Esophagus mucosa (tissue), 1 donor: ENCODE data around the gene KRTAP10-3. TPM values are rescaled to one million over a fixed set of nuclear protein-coding genes. Genes with fewer than 3 reads are reported as not detected.
A peak's percentile ranks its signal among the peaks of the same experiment; 100 is the strongest.
"Not testable (repeated sequence)": the region's sequence is repeated elsewhere in the genome, so short reads cannot be mapped to it uniquely, and the experiment has no call there.

Experiments
- ATAC-seq: fragments of 200-7000 bp; cut with Tn5 transposase; one replicate; pipeline ENCODE4 v1.9.1; 2020
- total RNA-seq: library from RNA; stranded (reverse); gene quantifications from one replicate; pipeline ENCODE4 v1.2.4, GENCODE V29; 2023
- donor health status: DM: yes; HTN: yes; CAD: no.

The KRTAP10-3 gene, protein sequence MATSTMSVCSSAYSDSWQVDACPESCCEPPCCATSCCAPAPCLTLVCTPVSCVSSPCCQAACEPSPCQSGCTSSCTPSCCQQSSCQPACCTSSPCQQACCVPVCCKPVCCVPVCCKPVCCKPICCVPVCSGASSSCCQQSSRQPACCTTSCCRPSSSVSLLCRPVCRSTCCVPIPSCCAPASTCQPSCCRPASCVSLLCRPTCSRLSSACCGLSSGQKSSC
- total RNA-seq: not detected

DNA sequence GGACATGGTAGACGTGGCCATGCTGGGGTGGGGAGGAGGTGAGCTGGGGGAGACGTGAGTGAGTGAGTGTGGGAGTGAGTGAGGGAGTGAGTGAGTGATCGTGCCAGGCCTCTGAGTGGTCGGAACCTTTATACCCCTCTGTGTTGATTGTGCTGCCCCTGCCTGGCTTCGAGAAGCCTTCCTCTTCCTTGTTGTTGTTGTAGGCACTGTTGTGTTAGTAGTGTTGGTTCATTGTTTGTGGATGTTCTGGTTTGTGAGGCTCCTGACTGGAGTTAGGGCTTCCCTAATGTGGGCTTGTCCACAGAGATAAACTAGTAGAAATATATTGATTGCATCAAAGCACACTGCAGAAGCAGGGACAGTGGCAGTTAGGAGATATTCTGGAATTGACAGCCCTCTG is at the start of gene KRTAP10-3:
KRTAP10-3 (minus strand) TSS at position 101 of the 400 bp plus-strand sequence; CDS start at position 21, 80 bp downstream.
- ATAC-seq: no peak

DNA sequence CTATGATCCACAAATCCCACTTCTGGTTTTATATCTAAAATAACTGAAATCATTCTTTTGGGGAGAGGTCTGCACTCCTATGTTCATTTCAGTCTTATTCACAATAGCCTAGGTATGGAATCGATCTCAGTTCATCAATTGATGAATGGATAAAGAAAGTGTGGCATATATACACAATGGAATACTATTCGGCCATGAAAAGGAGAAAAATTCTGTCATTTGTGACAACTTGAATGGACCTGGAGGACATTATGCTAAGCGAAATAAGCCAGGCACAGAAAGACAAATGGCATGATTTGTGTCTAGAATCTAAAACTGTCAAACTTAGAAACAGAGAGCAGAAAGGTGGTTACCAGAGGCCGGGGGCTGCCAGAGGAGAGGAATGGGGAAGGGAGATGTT is 47.9 kb upstream of the KRTAP10-3 start:
- ATAC-seq: no peak

DNA sequence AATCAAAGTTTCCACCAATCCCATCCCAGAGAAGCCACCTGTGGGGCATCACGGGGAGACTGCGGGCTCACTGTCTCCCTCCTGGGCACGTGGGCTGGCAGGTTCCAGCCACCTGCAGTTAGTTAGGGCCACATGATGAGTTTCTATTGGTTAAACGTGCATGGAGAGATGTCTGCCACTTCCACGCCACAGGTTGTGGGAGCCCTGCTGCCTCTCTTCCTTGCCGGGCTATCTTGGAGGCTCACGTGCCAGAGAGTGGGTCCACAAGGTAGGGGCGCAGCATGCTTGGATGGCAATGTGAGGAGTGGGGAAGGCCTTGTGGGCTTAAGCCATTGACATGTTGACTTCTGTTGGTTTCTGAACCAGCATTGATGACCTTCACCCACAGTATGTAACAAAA is 45.3 kb upstream of the KRTAP10-3 start:
- no peak for ATAC-seq

DNA sequence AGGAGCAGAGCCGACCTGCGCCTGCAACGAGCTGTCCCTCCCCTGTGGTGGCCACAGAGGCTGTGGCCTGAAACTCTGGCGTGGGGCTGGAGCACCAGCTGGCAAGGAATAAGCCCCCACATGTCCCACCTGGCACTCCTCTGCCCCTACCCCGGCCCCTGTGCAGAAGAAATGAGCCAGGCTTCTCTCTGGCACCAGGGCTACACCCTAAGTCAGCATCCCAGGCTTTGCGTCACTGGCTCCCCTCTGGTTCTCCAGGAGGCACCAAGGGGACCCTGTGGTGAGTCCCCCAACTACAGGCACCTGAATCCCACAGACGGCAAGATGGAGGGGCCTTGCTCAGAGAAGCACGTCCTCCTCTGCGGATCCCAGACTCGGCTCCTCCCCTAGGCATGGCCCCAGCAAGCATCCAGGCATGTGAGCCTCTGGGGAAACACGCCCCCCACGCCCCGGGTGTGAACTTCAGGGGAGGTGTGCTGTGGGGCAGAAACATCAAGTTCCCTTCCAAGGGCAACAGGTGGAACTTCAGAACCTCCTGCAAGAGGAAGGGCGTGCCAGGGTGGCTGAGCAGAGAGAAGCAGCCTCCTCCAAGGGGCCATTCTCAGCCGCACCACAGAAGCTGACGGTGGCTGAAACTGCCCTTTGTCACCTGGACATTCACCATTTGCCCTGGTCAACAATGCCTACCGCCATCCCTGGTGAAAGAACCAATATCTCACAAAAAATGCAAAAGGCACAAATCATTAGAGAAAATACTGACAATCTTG is 44.7 kb upstream of the KRTAP10-3 start:
- ATAC-seq: no peak

DNA sequence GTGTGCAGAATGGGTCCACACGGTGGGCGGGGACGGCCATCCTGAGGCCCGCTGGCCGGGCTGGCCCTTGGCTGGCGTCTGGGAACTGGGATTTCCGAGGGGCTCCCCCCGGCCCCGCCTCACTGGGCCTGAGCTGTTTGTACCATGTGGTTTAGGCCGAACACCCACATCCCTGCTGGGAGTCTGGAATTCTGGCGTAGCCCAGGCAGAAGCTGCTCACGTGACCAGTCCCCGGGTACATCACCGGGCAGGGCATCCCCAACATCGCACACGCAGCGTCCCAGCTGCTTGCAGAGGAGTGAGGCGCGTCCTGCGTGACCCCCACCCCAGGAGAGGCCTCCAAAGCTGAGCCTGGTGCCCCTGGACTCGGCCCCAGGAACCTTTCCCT is 43.9 kb upstream of the KRTAP10-3 start:
- ATAC-seq: peak; percentile 20

DNA sequence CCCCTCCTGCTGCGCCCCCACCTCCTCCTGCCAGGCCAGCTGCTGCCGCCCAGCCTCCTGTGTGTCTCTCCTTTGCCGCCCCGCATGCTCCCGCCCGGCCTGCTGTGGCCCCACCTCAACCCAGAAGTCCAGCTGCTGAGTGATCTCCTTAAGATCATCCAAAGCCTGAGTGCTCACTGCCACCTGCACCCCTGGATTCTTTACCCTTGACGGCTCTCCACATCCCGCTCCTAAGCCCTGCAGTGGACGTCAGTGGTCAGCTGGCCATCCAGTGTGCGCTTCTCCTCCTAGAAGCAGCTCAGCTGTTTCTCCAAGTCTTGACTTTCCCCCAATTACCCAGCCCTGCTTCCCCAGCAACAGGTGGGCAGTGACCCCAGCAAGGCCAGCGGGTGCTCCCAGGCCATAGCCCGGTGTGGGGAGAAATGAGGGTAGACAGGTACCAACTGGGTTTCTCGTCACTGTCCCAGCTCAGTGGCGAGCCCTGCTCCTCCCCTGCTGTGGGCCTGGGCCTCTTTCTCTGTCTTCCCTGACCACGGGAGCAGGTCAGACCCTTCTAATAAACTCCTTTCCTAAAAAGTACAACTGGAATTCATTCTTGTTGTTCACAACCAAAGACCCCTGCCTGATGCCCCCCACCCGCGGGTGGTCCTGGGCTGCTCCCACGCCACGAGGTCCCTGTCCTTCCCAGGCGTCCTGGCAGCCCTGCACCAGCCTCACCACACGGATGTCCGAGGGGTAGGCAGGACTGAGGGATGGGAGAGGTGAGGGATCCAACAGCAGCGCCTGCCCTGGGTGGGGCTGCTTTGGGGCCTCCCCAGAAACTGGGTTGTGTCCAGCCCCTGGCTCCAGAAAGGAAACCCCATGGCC is 43.2 kb upstream of the KRTAP10-3 start:
- ATAC-seq: no peak

DNA sequence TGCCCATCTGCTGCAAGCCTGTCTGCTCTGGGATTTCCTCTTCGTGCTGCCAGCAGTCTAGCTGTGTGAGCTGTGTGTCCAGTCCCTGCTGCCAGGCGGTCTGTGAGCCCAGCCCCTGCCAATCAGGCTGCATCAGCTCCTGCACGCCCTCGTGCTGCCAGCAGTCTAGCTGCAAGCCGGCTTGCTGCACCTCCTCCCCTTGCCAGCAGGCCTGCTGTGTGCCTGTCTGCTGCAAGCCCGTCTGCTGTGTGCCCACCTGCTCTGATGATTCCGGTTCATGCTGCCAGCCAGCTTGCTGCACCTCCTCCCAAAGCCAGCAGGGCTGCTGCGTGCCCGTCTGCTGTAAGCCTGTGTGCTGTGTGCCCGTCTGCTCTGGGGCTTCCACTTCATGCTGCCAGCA is 42.5 kb upstream of the KRTAP10-3 start:
- ATAC-seq: peak; percentile 56

DNA sequence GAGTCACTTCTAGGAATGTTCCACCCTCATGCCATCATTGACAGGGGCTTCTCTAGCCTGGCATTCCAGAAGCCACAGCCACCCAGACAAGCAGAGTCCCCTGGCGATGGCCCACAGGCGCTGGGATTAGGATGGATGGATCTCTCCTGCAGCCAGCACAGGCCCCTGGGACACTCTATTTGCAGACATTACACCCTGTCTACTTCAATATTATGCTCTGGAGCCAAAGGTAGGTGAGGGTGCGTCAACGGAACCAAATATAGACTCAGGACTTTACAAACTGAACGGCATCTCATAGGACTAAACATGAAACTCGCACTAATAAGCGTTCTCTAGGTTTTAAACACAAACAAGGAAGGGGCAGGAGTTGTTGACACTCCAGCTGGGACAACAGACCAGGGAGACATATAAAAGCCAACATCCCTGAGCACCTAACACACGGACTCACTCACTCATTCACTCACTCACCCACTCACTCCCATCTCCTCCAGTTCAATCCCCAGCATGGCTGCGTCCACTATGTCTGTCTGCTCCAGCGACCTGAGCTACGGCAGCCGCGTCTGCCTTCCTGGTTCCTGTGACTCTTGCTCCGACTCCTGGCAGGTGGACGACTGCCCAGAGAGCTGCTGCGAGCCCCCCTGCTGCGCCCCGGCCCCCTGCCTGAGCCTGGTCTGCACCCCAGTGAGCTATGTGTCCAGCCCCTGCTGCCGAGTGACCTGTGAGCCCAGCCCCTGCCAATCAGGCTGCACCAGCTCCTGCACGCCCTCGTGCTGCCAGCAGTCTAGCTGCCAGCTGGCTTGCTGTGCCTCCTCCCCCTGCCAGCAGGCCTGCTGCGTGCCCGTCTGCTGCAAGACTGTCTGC is 41.8 kb upstream of the KRTAP10-3 start, which contains the start of gene KRTAP10-7:
KRTAP10-7 (plus strand) TSS at position 480 of the 861 bp plus-strand sequence; CDS start at position 505, 25 bp downstream.
- not testable (repeated sequence) for ATAC-seq

DNA sequence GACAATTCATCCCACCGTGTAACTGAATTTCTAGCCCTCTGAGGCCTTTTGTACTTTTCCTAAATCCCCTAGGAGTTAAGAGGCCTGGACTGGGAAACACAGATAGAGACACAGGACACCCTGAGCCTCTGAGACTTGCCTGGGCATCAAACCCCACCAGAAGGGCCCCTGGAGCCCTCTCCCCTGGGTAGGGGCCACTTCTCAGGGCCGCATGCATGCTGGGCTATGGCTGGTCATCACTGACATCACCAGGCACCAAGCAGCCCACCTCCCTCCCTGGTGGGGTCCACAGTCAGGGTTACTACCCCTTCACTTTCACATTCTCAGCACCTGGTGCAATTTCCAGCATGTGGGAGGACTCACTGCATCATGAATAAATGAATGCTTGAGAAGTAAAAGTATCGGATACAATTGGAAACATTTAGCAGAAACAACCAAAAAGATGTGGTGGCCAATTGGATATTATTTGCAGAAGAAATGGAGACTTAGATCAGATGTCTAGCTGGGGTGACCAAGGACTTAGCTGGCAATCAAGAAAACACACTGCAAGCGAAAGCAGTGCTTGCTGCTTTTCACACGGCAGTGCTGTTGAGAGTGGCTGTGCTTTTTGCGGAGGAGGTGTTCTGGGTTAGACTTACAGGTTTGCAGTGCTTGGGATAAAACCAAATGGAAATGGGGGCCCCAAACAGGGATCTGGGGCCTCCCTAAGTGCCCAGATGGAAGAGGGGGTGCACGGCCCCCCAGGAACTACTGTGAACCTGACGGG is 40.9 kb upstream of the KRTAP10-3 start:
- no peak for ATAC-seq

DNA sequence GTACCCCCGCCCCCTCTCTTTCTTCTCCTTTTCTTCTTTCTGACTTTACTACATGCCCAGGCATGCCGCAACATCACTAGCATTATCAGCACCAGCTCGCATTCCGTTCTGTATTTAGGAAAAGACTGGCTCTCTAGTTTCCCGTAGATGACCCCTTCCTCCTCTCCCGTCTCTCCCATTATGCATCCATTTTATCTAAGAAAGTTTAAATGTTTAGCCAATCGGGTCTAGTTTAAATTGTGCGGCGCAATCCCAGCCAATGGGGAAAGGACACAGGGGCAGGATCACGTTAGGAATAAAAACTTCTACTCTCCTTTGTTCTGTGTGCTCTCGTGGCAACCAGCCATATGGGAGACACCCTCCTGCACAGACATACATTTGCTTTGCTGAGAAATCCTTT is 39.5 kb upstream of the KRTAP10-3 start:
- no peak for ATAC-seq

DNA sequence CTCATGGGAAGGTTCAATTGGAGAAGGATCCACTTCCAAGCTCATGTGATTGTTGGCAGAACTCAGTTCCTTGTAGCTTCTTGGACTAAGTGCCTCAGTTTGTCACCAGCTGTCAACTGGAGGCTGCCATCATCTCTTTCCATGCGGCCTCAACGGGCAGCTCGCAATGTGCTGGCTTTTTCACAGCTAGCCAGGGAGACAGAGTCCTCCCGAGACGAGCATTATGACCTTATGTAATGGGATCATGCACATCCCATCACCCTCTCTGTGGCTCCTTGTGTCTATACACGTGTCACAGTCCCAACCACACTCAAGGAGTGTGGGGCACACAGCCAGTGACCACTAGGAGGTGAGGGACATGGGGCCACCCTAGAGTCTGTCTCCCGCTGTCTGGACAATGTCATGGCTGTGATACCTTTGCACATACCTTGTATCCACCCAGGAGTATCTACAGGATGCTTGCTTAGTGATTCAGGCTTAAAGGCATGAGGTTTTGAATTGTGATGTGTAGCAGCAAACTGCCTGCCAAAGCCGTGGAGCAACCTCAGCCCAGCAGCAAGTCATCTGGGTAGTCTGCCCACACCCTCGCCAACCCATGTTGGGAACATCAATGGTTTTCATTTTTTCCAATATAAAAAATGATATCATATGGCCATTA is 37.6 kb upstream of the KRTAP10-3 start:
- ATAC-seq: no peak

DNA sequence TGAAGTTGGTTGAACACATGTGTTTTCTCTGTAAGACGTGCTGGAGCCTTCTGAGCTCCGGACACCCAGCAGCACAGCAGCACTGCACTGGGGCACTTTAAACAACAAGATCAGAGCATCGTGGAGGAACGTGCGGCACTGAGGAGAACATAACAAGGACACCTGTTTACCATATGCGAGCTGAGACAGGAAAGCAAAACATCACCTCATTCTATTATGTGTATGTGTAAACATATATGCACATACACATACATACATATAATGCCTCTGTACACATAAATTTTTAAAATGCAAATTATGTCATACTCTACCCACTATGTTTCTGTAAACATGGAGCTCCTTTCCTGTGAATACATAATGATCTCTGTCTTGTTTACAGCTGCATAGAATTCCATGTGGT is 36.9 kb upstream of the KRTAP10-3 start:
- ATAC-seq: no peak

DNA sequence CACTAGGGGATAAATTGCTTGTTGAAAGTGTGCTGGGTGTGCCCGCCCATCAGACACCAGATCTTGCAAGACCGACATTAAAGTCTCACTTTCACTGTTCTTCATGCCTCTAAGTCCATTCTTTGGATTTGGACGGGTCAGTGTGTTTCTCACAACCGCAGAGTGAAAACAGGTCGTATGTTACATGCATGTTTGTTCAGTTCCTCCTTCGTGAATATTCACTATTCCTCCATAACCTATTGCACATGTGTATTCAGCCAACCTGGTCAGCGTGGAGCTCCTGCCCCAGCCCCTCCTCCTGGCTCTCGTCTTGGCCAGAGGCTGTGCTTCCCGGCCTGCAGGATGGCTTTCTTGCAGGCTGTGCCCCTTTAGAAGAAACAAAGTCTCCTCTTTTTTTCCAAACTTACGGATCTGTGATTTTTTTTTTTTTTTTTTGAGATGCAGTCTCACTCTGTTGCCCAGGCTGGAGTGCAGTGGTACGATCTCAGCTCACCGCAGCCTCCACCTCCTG is 35.9 kb upstream of the KRTAP10-3 start:
- no peak for ATAC-seq

DNA sequence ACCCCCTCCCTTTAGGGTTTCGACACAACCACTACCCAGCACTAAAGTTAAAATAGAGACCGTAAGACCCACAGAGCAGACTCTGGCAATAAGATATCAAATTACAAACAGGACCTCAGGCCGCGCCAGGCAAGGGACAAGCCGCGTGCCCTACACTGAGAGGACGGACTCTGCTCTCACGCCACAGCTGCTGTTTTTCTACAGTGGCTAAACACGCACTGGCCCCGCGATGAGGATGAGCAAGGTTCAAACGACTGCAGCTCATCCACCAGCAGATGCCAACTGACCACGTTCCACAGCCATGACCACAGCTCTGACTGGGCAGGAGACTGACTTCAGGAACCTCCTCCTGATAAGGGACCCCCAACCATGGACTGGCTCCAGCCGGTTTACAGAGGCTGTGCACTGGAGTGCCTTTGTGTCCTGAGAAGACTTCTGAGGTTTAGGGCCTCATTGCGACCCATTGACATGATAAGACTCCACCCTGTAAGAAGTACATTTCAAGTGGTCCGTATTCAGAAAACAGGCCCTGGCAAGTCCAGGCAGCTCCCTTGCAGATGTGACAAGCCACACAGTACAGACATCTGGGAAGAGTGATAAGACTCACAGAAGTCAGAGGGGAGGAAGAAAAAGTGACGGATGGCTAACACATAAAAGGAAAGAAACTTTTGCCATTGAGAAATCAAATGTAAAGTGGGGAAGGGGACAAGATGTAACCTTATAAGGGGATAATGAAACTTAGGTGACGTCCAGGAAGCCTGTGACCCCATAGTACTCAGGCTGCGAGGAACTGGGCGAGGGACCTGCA is 35.2 kb upstream of the KRTAP10-3 start:
- no peak for ATAC-seq

DNA sequence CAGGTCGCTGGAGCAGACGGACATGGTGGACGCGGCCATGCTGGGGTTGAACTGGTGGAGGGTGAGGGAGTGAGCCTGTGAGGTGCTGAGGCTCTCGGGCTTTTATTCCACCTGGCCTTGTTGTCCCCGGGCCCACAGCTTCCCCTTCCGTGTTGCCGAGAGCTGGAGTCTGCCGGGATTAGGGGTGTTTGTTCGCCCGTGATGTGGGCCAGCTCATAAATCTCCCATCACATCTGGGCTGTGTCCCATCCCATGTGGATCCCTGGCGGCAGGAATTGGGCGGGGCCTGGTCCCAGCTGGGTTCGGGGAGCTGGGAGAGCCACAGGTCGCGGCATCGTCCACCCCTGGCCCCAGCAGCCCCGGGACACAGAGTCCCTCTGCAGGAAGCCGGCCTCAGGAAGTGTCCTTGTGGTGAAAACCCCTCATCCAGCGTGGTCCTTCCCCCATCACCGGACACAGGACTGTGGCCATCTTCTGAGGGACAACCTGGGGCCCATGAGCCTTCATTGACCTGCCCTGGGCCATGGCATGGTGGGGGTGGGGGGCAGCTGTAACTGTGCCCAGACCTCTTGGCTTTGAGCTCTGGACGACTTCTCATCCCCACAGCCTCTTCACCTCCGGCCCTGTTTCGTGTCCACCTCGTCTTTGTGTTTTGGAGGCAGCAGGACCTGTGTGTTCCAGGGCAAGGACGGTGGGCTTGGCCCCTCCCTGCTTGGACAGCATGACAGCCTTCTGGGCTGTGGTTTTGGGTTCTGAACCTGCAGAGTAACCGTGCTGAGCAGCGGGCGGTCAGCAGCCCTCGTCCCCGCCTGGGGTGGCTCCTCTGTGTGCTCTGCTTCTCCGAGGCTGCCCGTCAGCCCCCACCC is 34.1 kb upstream of the KRTAP10-3 start, which contains the start of gene KRTAP10-6:
KRTAP10-6 (minus strand) TSS at position 60 of the 866 bp plus-strand sequence; CDS start at position 39, 21 bp downstream.
- no peak for ATAC-seq

DNA sequence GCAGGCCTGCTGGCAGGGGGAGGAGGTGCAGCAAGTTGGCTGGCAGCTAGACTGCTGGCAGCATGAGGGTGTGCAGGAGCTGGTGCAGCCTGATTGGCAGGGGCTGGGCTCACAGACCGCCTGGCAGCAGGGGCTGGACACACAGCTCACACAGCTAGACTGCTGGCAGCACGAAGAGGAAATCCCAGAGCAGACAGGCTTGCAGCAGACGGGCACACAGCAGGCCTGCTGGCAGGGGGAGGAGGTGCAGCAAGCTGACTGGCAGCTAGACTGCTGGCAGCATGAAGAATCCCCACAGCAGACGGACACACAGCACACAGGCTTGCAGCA is 33.2 kb upstream of the KRTAP10-3 start:
- ATAC-seq: peak; percentile 55

DNA sequence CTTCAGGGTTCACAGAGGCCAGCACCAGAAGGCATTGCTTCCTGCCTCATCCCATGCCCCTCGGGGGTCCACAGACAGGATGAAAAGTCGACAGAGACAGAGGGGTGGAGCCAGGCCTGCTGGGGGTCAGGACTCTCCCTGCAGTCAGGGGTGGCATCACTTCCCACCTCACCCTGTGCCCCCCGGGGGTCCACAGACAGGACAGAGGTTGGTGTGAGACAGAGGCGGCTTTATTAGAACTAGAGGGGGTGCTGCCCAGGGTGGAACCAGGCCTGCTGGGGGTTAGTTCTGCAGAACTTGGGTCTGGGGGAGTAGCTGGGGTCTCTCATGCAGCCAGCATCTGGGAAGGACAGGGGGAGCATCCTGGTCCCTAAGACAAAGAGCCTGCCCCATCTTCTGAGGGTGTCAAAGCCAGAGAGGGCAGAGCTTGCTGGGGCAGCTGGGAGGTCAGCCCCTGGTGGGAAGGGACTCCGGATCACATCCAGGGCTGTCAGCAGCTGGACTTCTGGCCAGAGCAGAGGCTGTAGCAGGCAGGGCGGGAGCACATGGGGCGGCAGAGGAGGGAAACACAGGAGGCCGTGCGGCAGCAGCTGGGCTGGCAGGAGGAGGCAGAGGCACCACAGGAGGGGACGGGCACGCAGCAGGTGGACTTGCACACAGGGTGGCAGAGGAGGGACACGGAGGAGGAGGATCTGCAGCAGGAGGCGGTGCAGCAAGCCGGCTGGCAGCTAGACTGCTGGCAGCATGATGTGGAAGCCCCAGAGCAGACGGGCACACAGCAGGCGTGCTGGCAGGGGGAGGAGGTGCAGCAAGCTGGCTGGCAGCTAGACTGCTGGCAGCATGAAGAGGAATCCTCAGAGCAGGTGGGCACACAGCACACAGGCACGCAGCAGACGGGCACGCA is 32.6 kb upstream of the KRTAP10-3 start:
- ATAC-seq: peak; percentile 25
